Transverse colon (tissue), 4 donors: ENCODE results near the gene BPTF. TPM values are rescaled to one million over a fixed set of nuclear protein-coding genes. Genes with fewer than 3 reads are reported as not detected.

Experiments
- DNase-seq: peaks from one replicate; pipeline ENCODE4 v3.0.0-alpha.2; 2019
- H3K27ac ChIP-seq, 4 donors: fragments of 200-600 bp; sonication (generic); 2 replicates each; pipeline ENCODE4 v1.5.1; 2016 to 2018; ENCODE audit warnings: inconsistent platforms in 4 of 4
- H3K27me3 ChIP-seq: fragments of 200-600 bp; sonication (generic); 2 replicates; pipeline ENCODE4 v1.5.1; 2017; ENCODE audit warnings: inconsistent platforms
- H3K36me3 ChIP-seq, 4 donors: fragments of 200-600 bp; sonication (generic); 2 replicates each; pipeline ENCODE4 v1.5.1; 2017 to 2019; ENCODE audit warnings: inconsistent platforms in 4 of 4
- H3K4me1 ChIP-seq, 4 donors: fragments of 200-600 bp; sonication (generic); 2 replicates each; pipeline ENCODE4 v1.5.1; 2017 to 2020; ENCODE audit warnings: inconsistent platforms in 4 of 4
- H3K4me3 ChIP-seq, 4 donors: fragments of 200-600 bp; sonication (generic); 1 replicate in 1 of 4; 2 replicates in 3 of 4; pipeline versions ENCODE4 v1.5.1 to v1.6.1; 2017 to 2019; ENCODE audit warnings: inconsistent platforms in 4 of 4
- H3K9me3 ChIP-seq, 2 donors: fragments of 200-600 bp; sonication (generic); 2 replicates each; pipeline ENCODE4 v1.5.1; 2017 to 2019; ENCODE audit warnings: inconsistent platforms in 2 of 2
- CTCF ChIP-seq, 5 experiments: fragments of 200-600 bp in 3 of 5; fragments of 450-650 bp in 2 of 5; sonication (generic) in 3 of 5; IDR thresholded peaks; 1 replicate in 2 of 5; 2 replicates in 3 of 5; pipeline ENCODE4 v1.5.1; 2016 to 2017; ENCODE audit warnings: antibody characterized with exemption in 5 of 5, inconsistent platforms in 3 of 5, mild to moderate bottlenecking in 2 of 5, moderate library complexity in 1 of 5
- EP300 ChIP-seq: sonication (generic); formaldehyde crosslinking; IDR thresholded peaks from one replicate; pipeline ENCODE4 v1.6.1; 2017; ENCODE audit warnings: antibody characterized with exemption, low read depth
- POLR2A ChIP-seq: fragments of 450-650 bp; IDR thresholded peaks from one replicate; pipeline ENCODE4 v1.6.1; 2016; ENCODE audit warnings: antibody characterized with exemption, mild to moderate bottlenecking, moderate library complexity
- POLR2AphosphoS5 ChIP-seq, 3 donors: sonication (generic); formaldehyde crosslinking; IDR thresholded peaks; one replicate each; pipeline ENCODE4 v1.6.1; 2016; ENCODE audit warnings: antibody characterized with exemption in 3 of 3
- WGBS, 2 donors: methylation state at CpG; one replicate each; pipeline ENCODE4 v1.1.5; 2018; ENCODE audit warnings: low coverage in 1 of 2; 5-methylcytosine and 5-hydroxymethylcytosine counted together
- in situ Hi-C, 4 donors: fragments of 200-750 bp; cut with MboI; loops; one replicate each; pipeline versions ENCODE4 v1.15.0 to v1.15.1; 2017; ENCODE audit warnings: low sequenced_read_pairs in 3 of 4, low pct_ligation_motif_present in 1 of 4, low pct_unique_long_range_greater_than_20kb in 1 of 4
- intact Hi-C: fragments of 100-400 bp; cut with DNase I; formaldehyde crosslinking; loops from one replicate; pipeline ENCODE4 v1.15.1; 2023; ENCODE audit warnings: low total_unique reads
- total RNA-seq, 4 donors: library from RNA; depleted of rRNA; stranded (reverse); fragments of >200 nt; gene quantifications; one replicate each; pipeline ENCODE4 v1.1.0, GENCODE V29; 2016

Gene BPTF
- total RNA-seq, 4 donors from 2014 or later, result 70.3 to 158 (median 86.7) TPM

GRCh38 chr17:67850991-67851631 lies 25.8 kb downstream of the BPTF start:
- WGBS, 2 donors, result 71 to 80% methylated on average over 7 to 8 of the region's 8 CpGs

GRCh38 chr17:67853703-67854102 lies 28.4 kb downstream of the BPTF start:
- Histone ChIP-seq H3K4me3 (no peak overlapping the region), H3K27ac (no peak overlapping the region), H3K9me3 (no peaks in the 10 kb centered on the region), H3K27me3 (no peaks in the 10 kb centered on the region), H3K4me1 (peaks cover 5 to 28% (median 9%) of the 10 kb centered on the region in 4 donors), H3K36me3 (peaks cover 0 to 15% (median 0%) of the 10 kb centered on the region in 4 donors)
- in situ Hi-C loops, result no loop called here
- no peak for DNase-seq
- TF ChIP-seq POLR2AphosphoS5 (IDR thresholded peaks at IDR 0.05) (no peak), EP300 (no peak), CTCF (IDR thresholded peaks at IDR 0.05) (no peak), POLR2A (no peak)
- 94 to 96% methylated on average over 6 to 8 of the region's 8 CpGs for WGBS, 2 donors
- intact Hi-C loops, result no loop called here

More at GRCh38 chr17:67850991-67851631, 25.8 kb downstream of the BPTF start:
- intact Hi-C loops (no loop called here), in situ Hi-C loops (no loop called here)
- Histone ChIP-seq H3K4me3 (no peak overlapping the region), H3K9me3 (no peaks in the 10 kb centered on the region), H3K27me3 (no peaks in the 10 kb centered on the region), H3K27ac (no peak overlapping the region), H3K36me3 (peaks cover 0 to 15% (median 0%) of the 10 kb centered on the region in 4 donors), H3K4me1 (peaks cover 5 to 30% (median 8%) of the 10 kb centered on the region in 4 donors)
- TF ChIP-seq EP300 (no peak), POLR2A (no peak), POLR2AphosphoS5 (IDR thresholded peaks at IDR 0.05) (no peak), CTCF (IDR thresholded peaks at IDR 0.05) (no peak)
- no peak for DNase-seq

DNA sequence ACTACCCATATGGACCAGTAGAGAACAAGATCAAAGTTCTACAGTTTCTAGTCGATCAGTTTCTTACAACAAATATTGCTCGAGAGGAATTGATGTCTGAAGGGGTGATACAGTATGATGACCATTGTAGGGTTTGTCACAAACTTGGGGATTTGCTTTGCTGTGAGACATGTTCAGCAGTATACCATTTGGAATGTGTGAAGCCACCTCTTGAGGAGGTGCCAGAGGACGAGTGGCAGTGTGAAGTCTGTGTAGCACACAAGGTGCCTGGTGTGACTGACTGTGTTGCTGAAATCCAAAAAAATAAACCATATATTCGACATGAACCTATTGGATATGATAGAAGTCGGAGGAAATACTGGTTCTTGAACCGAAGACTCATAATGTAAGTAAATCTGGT lies 29.1 kb downstream of the BPTF start:
- intact Hi-C loops, result no loop called here

More for the DNA sequence above, 29.1 kb downstream of the BPTF start:
- Histone ChIP-seq H3K9me3 (no peaks in the 10 kb centered on the region), H3K4me1 (peaks cover 5 to 34% (median 9%) of the 10 kb centered on the region in 4 donors), H3K4me3 (no peak overlapping the region), H3K27ac (no peak overlapping the region), H3K27me3 (no peaks in the 10 kb centered on the region), H3K36me3 (peaks cover 0 to 15% (median 0%) of the 10 kb centered on the region in 4 donors)
- WGBS, 2 donors, result 90 to 95% methylated on average over 4 to 6 of the region's 6 CpGs
- no peak for DNase-seq
- TF ChIP-seq CTCF (IDR thresholded peaks at IDR 0.05) (no peak), EP300 (no peak), POLR2AphosphoS5 (IDR thresholded peaks at IDR 0.05) (no peak), POLR2A (no peak)
- in situ Hi-C loops, result no loop called here
